Subcutaneous abdominal adipose tissue (tissue), 5 donors: ENCODE measurements around the gene SLC9A5.

Experiments
- H3K27ac ChIP-seq: one replicate; pipeline ENCODE4 v1.7.0; 2013; ENCODE audit warnings: low read depth, mild to moderate bottlenecking, inconsistent platforms, low read length, moderate library complexity
- H3K27me3 ChIP-seq, 5 donors: one replicate each; pipeline ENCODE4 v1.7.0; 2013; ENCODE audit warnings: low read length in 5 of 5, inconsistent platforms in 1 of 5; ENCODE audit not compliant: control insufficient read depth in 5 of 5, insufficient read depth in 4 of 5
- H3K36me3 ChIP-seq, 5 donors: one replicate each; pipeline ENCODE4 v1.7.0; 2013; ENCODE audit warnings: low read length in 5 of 5; ENCODE audit not compliant: control insufficient read depth in 5 of 5, insufficient read depth in 5 of 5
- H3K4me1 ChIP-seq, 5 donors: one replicate each; pipeline ENCODE4 v1.7.0; 2013; ENCODE audit warnings: low read length in 5 of 5, mild to moderate bottlenecking in 3 of 5, moderate library complexity in 1 of 5; ENCODE audit not compliant: control insufficient read depth in 5 of 5, insufficient read depth in 5 of 5
- H3K4me3 ChIP-seq, 5 donors: one replicate each; pipeline ENCODE4 v1.7.0; 2013; ENCODE audit warnings: low read length in 5 of 5, low read depth in 1 of 5
- H3K9ac ChIP-seq, 5 donors: one replicate each; pipeline ENCODE4 v1.7.0; 2013; ENCODE audit warnings: low read length in 5 of 5, mild to moderate bottlenecking in 4 of 5, moderate library complexity in 3 of 5
- H3K9me3 ChIP-seq, 5 donors: one replicate each; pipeline ENCODE4 v1.7.0; 2013; ENCODE audit warnings: low read length in 5 of 5; ENCODE audit not compliant: control insufficient read depth in 5 of 5
- donor health status: healthy.
- donor health status: healthy.
- donor health status: healthy.
- donor health status: healthy.
- donor health status: healthy.

SLC9A5 gene

DNA sequence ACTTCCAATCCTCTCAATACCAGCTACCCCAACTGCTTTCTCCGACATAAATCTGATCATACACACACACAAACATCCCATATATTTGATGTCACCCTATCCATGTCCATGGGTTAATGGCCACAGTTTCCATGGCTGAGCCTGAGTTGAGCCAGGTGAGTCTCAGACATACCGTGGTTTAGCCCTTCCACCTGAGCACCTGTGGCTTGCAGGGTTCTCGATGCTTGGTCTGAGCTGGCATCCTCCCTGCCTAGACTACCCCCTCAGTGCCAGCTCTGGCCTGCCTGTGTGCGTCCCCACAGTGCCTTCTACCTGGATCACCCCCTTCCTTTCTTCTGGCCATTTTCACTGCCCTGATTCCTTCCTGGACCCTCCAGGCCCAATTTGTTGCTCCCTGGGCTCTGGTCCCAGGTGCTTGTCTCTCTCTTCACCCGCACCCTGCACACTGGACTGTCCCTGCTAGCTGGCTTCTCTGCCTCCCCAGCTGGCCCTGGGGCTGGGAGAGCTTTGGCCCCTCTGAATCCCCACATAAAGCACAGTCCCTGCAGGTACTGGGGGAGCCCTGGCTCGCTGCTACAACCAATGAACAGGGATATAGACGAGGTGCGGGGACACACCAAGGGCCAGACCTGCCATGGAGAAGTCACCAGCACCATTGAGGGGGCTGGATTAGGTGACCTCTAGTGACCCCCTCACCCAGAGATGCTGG lies 42.5 kb upstream of the SLC9A5 start:
- Histone ChIP-seq H3K27ac (no peak overlapping the region), H3K27me3 (no peaks in the 10 kb centered on the region), H3K4me3 (no peak overlapping the region), H3K9me3 (no peaks in the 10 kb centered on the region), H3K9ac (no peak overlapping the region), H3K4me1 (no peaks in the 10 kb centered on the region), H3K36me3 (peaks cover 0 to 77% (median 43%) of the 10 kb centered on the region in 5 donors)

DNA sequence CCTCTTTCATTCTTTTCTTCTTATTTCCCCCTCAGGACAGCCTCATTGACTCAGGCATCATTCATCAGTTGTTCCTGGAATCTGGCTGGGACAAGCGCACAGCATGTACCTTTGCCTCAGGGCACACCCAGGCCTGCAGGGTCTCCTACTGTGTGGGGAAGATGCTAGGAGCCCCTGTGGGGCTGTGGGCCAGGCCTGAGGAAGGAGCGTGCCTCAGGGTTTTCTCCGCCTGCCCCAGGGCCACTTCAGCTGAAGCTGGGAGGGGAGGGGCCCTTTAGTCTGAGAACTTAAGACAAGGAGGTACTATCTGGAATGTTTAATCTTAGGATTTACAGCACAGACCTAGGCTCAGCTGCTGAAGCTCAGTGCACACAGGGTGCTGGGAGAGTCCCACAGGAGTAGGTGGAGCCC lies 41.9 kb upstream of the SLC9A5 start:
- no peak overlapping the region for H3K27ac ChIP-seq
- H3K27me3 ChIP-seq, result no peaks in the 10 kb centered on the region
- H3K4me1 ChIP-seq, result no peaks in the 10 kb centered on the region
- peaks cover 0 to 77% (median 39%) of the 10 kb centered on the region in 5 donors for H3K36me3 ChIP-seq
- no peak overlapping the region for H3K9ac ChIP-seq
- H3K9me3 ChIP-seq, result no peaks in the 10 kb centered on the region
- no peak overlapping the region for H3K4me3 ChIP-seq

DNA sequence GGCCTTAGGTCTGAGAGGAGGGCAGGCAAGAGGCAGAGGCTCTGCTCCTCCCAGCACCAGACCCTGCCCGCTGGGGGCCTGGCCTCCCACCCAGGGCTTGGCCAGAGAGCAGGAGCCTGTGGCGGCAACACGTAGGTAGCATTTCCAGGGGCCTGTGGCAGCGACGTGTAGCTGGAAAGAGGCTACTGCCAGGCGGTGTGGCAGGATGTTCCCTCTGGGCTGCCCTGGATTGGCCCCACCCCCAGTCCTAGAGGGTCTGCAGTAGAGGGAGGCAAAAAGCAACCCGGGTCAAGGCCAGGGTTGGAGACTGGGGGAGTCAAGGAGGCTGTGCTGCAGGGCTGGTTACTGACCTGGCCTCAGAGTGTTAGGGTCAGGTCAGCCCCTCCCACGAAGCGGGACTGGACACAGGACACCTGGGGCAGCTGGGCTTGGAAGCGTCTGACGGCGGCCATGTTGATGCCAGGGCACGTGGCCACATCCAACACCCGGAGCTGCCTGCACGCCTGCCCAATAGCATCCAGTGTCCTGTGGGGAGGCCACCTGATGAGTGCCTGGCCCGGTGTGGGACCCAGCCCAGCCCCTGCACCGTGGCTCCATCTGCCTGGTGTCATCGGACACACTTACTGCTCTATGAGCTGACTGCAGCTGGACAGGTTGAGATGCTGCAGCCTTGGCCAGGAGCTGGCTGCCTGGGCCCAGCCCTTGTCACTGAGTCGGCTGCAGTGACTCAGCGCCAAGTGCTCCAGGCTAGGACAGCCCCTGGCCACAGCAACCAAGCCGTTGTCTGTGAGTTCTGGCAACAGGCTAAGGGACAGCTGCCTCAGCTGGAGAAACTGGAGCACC lies 41.3 kb upstream of the SLC9A5 start:
- no peak overlapping the region for H3K9ac ChIP-seq
- no peaks in the 10 kb centered on the region for H3K4me1 ChIP-seq
- H3K9me3 ChIP-seq, result no peaks in the 10 kb centered on the region
- H3K4me3 ChIP-seq, result no peak overlapping the region
- H3K36me3 ChIP-seq, result peaks cover 0 to 71% (median 33%) of the 10 kb centered on the region in 5 donors
- H3K27ac ChIP-seq, result no peak overlapping the region
- no peaks in the 10 kb centered on the region for H3K27me3 ChIP-seq

GRCh38 chr16:67208154-67208896 lies 40.5 kb upstream of the SLC9A5 start:
- no peak overlapping the region for H3K4me3 ChIP-seq
- H3K36me3 ChIP-seq, result peaks cover 0 to 63% (median 26%) of the 10 kb centered on the region in 5 donors
- H3K4me1 ChIP-seq, result peaks cover 0 to 7% (median 3%) of the 10 kb centered on the region in 5 donors
- H3K27me3 ChIP-seq, result no peaks in the 10 kb centered on the region
- no peaks in the 10 kb centered on the region for H3K9me3 ChIP-seq
- H3K9ac ChIP-seq, result no peak overlapping the region
- H3K27ac ChIP-seq, result no peak overlapping the region

DNA sequence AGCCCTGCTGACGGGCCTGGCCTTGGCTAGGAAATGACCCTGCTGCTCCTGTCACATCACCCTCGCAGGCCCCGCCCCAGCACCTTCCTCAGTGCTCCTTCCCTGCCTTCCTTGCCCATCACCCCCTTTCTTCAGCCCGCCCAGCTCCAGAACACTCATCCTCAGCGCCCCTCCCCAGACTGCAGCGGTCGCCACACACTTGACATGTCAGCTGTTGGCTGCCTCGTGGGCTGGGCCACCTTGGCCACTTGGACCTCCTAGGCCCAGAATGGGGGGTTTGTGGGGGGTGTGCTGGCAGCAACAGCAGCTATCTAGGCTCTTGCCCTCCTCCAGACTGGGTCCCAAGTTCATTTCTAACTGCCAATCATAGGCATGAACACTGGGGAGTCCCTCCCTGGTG lies 39.2 kb upstream of the SLC9A5 start:
- H3K4me1 ChIP-seq, result peaks cover 0 to 11% (median 3%) of the 10 kb centered on the region in 5 donors
- H3K36me3 ChIP-seq, result peaks cover 0 to 51% (median 16%) of the 10 kb centered on the region in 5 donors
- no peaks in the 10 kb centered on the region for H3K27me3 ChIP-seq
- H3K9me3 ChIP-seq, result no peaks in the 10 kb centered on the region
- no peak overlapping the region for H3K9ac ChIP-seq
- H3K4me3 ChIP-seq, result no peak overlapping the region
- H3K27ac ChIP-seq, result no peak overlapping the region

DNA sequence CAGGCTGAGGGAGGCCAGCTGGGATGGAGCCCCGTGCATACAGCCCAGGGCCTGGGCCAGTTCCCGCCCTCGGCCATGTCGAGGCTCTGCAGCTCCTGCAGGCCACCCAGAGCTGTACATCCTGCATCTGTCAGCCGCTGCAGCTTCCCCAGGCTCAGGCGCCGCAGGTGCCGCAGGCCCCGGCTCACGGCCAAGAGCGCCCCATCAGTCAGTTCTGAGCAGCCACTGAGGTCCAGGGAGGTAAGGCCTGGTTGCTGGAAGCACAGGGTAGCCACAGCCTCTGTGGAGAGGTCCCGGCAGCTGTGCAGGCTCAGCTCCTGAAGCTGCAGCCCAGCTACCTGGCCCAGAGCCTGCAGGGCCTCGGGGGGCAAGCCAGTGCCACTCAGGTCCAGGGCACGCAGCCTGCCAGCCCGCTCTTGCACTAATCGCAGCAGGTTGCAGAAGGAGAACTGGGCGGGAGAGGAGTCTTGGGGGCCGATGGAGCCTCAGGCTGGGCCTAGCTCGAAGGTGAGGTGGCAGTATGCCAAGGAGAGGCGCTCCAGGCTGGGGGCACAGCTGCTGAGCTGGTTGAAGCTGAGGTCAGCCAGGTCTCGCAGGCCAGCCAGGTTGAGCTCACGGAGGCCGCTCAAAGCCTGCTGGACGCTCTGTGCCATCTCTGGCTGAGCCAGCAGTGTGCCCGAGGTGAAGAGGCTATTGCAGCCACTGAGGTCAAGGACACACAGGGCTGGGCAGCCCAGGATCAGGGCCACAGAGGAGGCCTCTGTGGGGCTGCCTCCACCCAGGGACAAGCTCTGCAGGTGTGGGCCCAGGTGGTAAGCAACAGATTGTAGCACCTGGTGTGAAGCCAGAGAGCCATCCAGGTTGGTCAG lies 38.5 kb upstream of the SLC9A5 start:
- Histone ChIP-seq H3K9me3 (no peaks in the 10 kb centered on the region), H3K36me3 (peaks cover 0 to 51% (median 16%) of the 10 kb centered on the region in 5 donors), H3K27me3 (no peaks in the 10 kb centered on the region), H3K9ac (no peak overlapping the region), H3K4me1 (peaks cover 0 to 11% (median 3%) of the 10 kb centered on the region in 5 donors), H3K4me3 (no peak overlapping the region), H3K27ac (no peak overlapping the region)

- no peak overlapping the region for H3K27ac ChIP-seq
- H3K9me3 ChIP-seq, result no peaks in the 10 kb centered on the region
- H3K36me3 ChIP-seq, result peaks cover 0 to 40% (median 13%) of the 10 kb centered on the region in 5 donors
- no peak overlapping the region for H3K4me3 ChIP-seq
- no peak overlapping the region for H3K9ac ChIP-seq
- no peaks in the 10 kb centered on the region for H3K27me3 ChIP-seq
- H3K4me1 ChIP-seq, result peaks cover under 1 to 24% (median 13%) of the 10 kb centered on the region in 5 donors
Observed at GRCh38 chr16:67211674-67212073, 37.1 kb upstream of the SLC9A5 start.

DNA sequence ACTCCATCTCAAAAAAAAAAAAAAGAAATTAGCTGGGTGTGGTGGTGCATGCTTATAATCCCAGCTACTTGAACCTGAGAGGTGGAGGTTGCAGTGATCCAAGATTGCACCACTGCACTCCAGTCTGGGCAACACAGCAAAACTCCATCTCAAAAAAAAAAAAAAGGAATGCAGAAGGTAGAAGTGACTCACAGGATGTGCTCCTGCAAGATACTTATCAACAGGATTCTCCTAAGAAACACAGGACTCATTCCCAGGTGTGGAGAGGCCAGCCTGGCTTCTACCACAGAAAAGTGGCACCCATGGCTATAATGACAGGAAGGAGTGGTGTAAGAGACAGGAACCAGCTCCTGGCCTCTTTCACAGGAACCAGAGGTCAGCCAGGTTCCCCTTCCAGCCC lies 36.0 kb upstream of the SLC9A5 start:
- Histone ChIP-seq H3K36me3 (peaks cover 0 to 31% (median 8%) of the 10 kb centered on the region in 5 donors), H3K4me3 (no peak overlapping the region), H3K27ac (no peak overlapping the region)

More for the DNA sequence above, 36.0 kb upstream of the SLC9A5 start:
- H3K27me3 ChIP-seq, result no peaks in the 10 kb centered on the region
- H3K9ac ChIP-seq, result no peak overlapping the region
- no peaks in the 10 kb centered on the region for H3K9me3 ChIP-seq
- peaks cover 8 to 35% (median 24%) of the 10 kb centered on the region in 5 donors for H3K4me1 ChIP-seq
